WTC11 (cell line): ENCODE data around the gene CYB561D1. TPM values are rescaled to one million over a fixed set of nuclear protein-coding genes. Genes with fewer than 3 reads are reported as not detected.

Experiments used
- AFF4 ChIP-seq: sonication (generic); formaldehyde crosslinking; IDR thresholded peaks from 2 replicates; pipeline ENCODE4 v1.8.1; 2023; ENCODE audit warnings: mild to moderate bottlenecking, missing genetic modification reagents, borderline replicate concordance
- ATF2 ChIP-seq: sonication (generic); formaldehyde crosslinking; IDR thresholded peaks from 2 replicates; pipeline ENCODE4 v1.8.1; 2022; ENCODE audit warnings: low read depth, missing genetic modification reagents, borderline replicate concordance
- E2F1 ChIP-seq: sonication (generic); formaldehyde crosslinking; IDR thresholded peaks from 2 replicates; pipeline ENCODE4 v1.8.0; 2022; ENCODE audit warnings: mild to moderate bottlenecking, missing genetic modification reagents
- ETV6 ChIP-seq: sonication (generic); formaldehyde crosslinking; IDR thresholded peaks from 2 replicates; pipeline ENCODE4 v1.8.1; 2022; ENCODE audit warnings: mild to moderate bottlenecking, missing genetic modification reagents
- FOXK1 ChIP-seq: sonication (generic); formaldehyde crosslinking; IDR thresholded peaks from 2 replicates; pipeline ENCODE4 v1.8.0; 2022; ENCODE audit warnings: mild to moderate bottlenecking, moderate library complexity, missing genetic modification reagents
- FOXP4 ChIP-seq: sonication (generic); formaldehyde crosslinking; IDR thresholded peaks from 2 replicates; pipeline ENCODE4 v1.8.0; 2022; ENCODE audit warnings: mild to moderate bottlenecking, missing genetic modification reagents
- IRF1 ChIP-seq: sonication (generic); formaldehyde crosslinking; IDR thresholded peaks from 2 replicates; pipeline ENCODE4 v1.8.0; 2023; ENCODE audit warnings: missing genetic modification reagents
- KAT7 ChIP-seq: sonication (generic); formaldehyde crosslinking; IDR thresholded peaks from 2 replicates; pipeline ENCODE4 v1.8.1; 2023; ENCODE audit warnings: missing genetic modification reagents, mild to moderate bottlenecking, borderline replicate concordance
- MXD4 ChIP-seq: fragments of 250-450 bp; sonication (Bioruptor Pico); IDR thresholded peaks from 2 replicates; pipeline ENCODE4 v1.8.0; 2021; ENCODE audit warnings: mild to moderate bottlenecking, moderate library complexity, borderline replicate concordance
- NFE2L1 ChIP-seq: sonication (generic); formaldehyde crosslinking; IDR thresholded peaks from 2 replicates; pipeline ENCODE4 v1.8.1; 2023; ENCODE audit warnings: missing genetic modification reagents
- NR3C1 ChIP-seq: sonication (generic); formaldehyde crosslinking; conservative IDR thresholded peaks from 2 replicates; pipeline ENCODE4 v1.8.1; 2023; ENCODE audit warnings: low read depth, mild to moderate bottlenecking, missing genetic modification reagents
- SMAD3 ChIP-seq: sonication (generic); formaldehyde crosslinking; IDR thresholded peaks from 2 replicates; pipeline ENCODE4 v1.8.0; 2022; ENCODE audit warnings: missing genetic modification reagents, mild to moderate bottlenecking, borderline replicate concordance
- SOX15 ChIP-seq: fragments of 250-450 bp; sonication (Bioruptor Pico); IDR thresholded peaks from 2 replicates; pipeline ENCODE4 v1.9.0; 2021; ENCODE audit warnings: mild to moderate bottlenecking
- TCF7 ChIP-seq: sonication (generic); formaldehyde crosslinking; IDR thresholded peaks from 2 replicates; pipeline ENCODE4 v1.8.0; 2022; ENCODE audit warnings: mild to moderate bottlenecking, low read depth, missing genetic modification reagents, moderate library complexity
- ZNF512 ChIP-seq: sonication (generic); formaldehyde crosslinking; IDR thresholded peaks from 2 replicates; pipeline ENCODE4 v1.8.1; 2022; ENCODE audit warnings: missing genetic modification reagents, borderline replicate concordance
- ZNF671 ChIP-seq: fragments of 250-450 bp; sonication (Bioruptor Pico); IDR thresholded peaks from 2 replicates; pipeline ENCODE4 v1.8.0; 2021; ENCODE audit warnings: mild to moderate bottlenecking
- ZSCAN18 ChIP-seq: fragments of 250-450 bp; sonication (Bioruptor Pico); IDR thresholded peaks from 2 replicates; pipeline ENCODE4 v2.1.2; 2022; ENCODE audit warnings: mild to moderate bottlenecking, moderate library complexity
- total RNA-seq: library from RNA; stranded (reverse); gene quantifications from 3 replicates; pipeline ENCODE4 v1.2.3, GENCODE V29; 2021
- TF ChIP-seq, protein P1 (sequence below): sonication (generic); formaldehyde crosslinking; IDR thresholded peaks from 2 replicates; pipeline ENCODE4 v1.8.1; 2022; ENCODE audit warnings: mild to moderate bottlenecking, moderate library complexity, missing genetic modification reagents
- TF ChIP-seq, protein P2 (sequence below): fragments of 250-450 bp; sonication (Bioruptor Pico); IDR thresholded peaks from 2 replicates; pipeline ENCODE4 v1.9.0; 2021; ENCODE audit warnings: mild to moderate bottlenecking
- TF ChIP-seq, protein P3 (sequence below): sonication (generic); formaldehyde crosslinking; conservative IDR thresholded peaks from 2 replicates; pipeline ENCODE4 v1.8.1; 2022; ENCODE audit warnings: mild to moderate bottlenecking, missing genetic modification reagents
- TF ChIP-seq, protein P4 (sequence below): sonication (generic); formaldehyde crosslinking; IDR thresholded peaks from 2 replicates; pipeline ENCODE4 v1.8.0; 2022; ENCODE audit warnings: mild to moderate bottlenecking, missing genetic modification reagents

Gene CYB561D1
- total RNA-seq, 1 experiment from 2014 or later, result 6.7 TPM

DNA sequence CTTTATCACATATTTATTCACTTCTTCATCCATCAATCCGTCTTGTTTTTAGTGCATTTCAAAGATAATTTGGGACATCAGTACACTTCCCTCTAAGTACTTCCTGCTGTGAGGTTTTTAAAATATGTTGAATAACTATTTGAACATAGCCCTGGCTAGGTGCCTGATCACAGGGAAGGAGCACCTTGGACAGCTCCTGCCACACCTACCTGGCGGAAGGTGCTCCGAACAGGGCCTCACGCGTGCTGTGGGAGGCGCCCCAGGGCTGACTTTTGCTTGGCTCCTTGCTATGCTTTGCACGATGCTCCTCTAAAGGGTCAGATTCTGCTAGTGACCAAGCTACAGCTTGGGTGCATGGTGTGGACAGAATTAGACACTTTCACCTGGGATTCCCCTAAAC is 15.1 kb upstream of the CYB561D1 start (continued):
- TF ChIP-seq ZSCAN18 (CRISPR knock-in tag) (no peak), ZNF512 (CRISPR knock-in tag) (no peak), SMAD3 (no peak), KAT7 (CRISPR knock-in tag) (no peak), SOX15 (CRISPR knock-in tag) (no peak), NR3C1 (CRISPR knock-in tag) (no peak), IRF1 (0 out of 2 replicates have a peak, but pooled peaks have one; percentile 17), ATF2 (CRISPR knock-in tag) (no peak), TCF7 (CRISPR knock-in tag) (no peak), E2F1 (CRISPR knock-in tag) (no peak), NFE2L1 (CRISPR knock-in tag) (no peak), ZNF671 (CRISPR knock-in tag) (no peak), ETV6 (CRISPR knock-in tag) (peak; percentile 57; the same call in 1 of the 2 replicates), FOXP4 (CRISPR knock-in tag) (peak; percentile 77; the same call in 1 of the 2 replicates), AFF4 (CRISPR knock-in tag) (no peak), MXD4 (CRISPR knock-in tag) (no peak), FOXK1 (peak; percentile 54; the same call in 1 of the 2 replicates)
- TF ChIP-seq, protein P1, sequence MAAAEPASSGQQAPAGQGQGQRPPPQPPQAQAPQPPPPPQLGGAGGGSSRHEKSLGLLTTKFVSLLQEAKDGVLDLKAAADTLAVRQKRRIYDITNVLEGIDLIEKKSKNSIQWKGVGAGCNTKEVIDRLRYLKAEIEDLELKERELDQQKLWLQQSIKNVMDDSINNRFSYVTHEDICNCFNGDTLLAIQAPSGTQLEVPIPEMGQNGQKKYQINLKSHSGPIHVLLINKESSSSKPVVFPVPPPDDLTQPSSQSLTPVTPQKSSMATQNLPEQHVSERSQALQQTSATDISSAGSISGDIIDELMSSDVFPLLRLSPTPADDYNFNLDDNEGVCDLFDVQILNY (CRISPR knock-in tag), result no peak
- TF ChIP-seq, protein P2, sequence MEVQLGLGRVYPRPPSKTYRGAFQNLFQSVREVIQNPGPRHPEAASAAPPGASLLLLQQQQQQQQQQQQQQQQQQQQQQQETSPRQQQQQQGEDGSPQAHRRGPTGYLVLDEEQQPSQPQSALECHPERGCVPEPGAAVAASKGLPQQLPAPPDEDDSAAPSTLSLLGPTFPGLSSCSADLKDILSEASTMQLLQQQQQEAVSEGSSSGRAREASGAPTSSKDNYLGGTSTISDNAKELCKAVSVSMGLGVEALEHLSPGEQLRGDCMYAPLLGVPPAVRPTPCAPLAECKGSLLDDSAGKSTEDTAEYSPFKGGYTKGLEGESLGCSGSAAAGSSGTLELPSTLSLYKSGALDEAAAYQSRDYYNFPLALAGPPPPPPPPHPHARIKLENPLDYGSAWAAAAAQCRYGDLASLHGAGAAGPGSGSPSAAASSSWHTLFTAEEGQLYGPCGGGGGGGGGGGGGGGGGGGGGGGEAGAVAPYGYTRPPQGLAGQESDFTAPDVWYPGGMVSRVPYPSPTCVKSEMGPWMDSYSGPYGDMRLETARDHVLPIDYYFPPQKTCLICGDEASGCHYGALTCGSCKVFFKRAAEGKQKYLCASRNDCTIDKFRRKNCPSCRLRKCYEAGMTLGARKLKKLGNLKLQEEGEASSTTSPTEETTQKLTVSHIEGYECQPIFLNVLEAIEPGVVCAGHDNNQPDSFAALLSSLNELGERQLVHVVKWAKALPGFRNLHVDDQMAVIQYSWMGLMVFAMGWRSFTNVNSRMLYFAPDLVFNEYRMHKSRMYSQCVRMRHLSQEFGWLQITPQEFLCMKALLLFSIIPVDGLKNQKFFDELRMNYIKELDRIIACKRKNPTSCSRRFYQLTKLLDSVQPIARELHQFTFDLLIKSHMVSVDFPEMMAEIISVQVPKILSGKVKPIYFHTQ, result no peak
- TF ChIP-seq, protein P3, sequence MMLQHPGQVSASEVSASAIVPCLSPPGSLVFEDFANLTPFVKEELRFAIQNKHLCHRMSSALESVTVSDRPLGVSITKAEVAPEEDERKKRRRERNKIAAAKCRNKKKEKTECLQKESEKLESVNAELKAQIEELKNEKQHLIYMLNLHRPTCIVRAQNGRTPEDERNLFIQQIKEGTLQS (CRISPR knock-in tag), result no peak
- TF ChIP-seq, protein P4, sequence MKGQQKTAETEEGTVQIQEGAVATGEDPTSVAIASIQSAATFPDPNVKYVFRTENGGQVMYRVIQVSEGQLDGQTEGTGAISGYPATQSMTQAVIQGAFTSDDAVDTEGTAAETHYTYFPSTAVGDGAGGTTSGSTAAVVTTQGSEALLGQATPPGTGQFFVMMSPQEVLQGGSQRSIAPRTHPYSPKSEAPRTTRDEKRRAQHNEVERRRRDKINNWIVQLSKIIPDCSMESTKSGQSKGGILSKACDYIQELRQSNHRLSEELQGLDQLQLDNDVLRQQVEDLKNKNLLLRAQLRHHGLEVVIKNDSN, result peak; percentile 61; the same call in 1 of the 2 replicates
